SK-N-SH (cell line): ENCODE data around the gene TTC7B. TPM values are rescaled to one million over a fixed set of nuclear protein-coding genes. Genes with fewer than 3 reads are reported as not detected.

Source experiments
- CTCF ChIA-PET: fragments of 300-600, 350-600 bp; formaldehyde crosslinking; extraction: SDS; loops from one replicate; lab custom pipeline; 2021; lab: Yijun Ruan, JAX
- POLR2A ChIA-PET: fragments of 350-600 bp; sonication (Branson Sonifier 250); formaldehyde crosslinking; extraction: SDS; loops from one replicate; lab custom pipeline; 2020; ENCODE audit warnings: antibody characterized with exemption, inconsistent platforms; lab: Yijun Ruan, JAX
- DNase-seq: peaks from one replicate; pipeline ENCODE4 v3.0.0; 2012
- H2AFZ ChIP-seq: fragments of 200-600 bp; sonication (generic); 2 replicates; pipeline ENCODE4 v1.8.1; 2016; ENCODE audit warnings: antibody characterized with exemption, mild to moderate bottlenecking, low read depth
- H3F3A ChIP-seq: fragments of 200-600 bp; sonication (generic); replicated peaks from 2 replicates; pipeline ENCODE3; 2016; ENCODE audit warnings: antibody characterized with exemption, mild to moderate bottlenecking; ENCODE audit not compliant: insufficient read depth
- H3K27ac ChIP-seq, 2 experiments: fragments of 200-500 bp in 1 of 2; fragments of 200-600 bp in 1 of 2; sonication (Bioruptor generic) in 1 of 2; sonication (generic), shearing (Covaris generic) in 1 of 2; 2 replicates each; pipeline versions ENCODE4 v1.5.1 to v1.6.1; 2014 to 2016; ENCODE audit warnings: low read depth in 2 of 2, inconsistent platforms in 1 of 2, low read length in 1 of 2, mild to moderate bottlenecking in 1 of 2, mixed read lengths in 1 of 2
- H3K27me3 ChIP-seq: fragments of 200-600 bp; sonication (generic), shearing (Covaris generic); 2 replicates; pipeline ENCODE4 v1.6.1; 2016; ENCODE audit warnings: mixed run types; ENCODE audit not compliant: insufficient read depth
- H3K36me3 ChIP-seq, 2 experiments: fragments of 200-500 bp in 1 of 2; fragments of 200-600 bp in 1 of 2; sonication (Bioruptor generic) in 1 of 2; sonication (generic) in 1 of 2; replicated peaks in 1 of 2; 2 replicates each; pipeline versions ENCODE3 to v1.5.1; 2014 to 2016; ENCODE audit warnings: low read length in 1 of 2, mild to moderate bottlenecking in 1 of 2; ENCODE audit not compliant: insufficient read depth in 2 of 2, control insufficient read depth in 1 of 2
- H3K4me1 ChIP-seq, 2 experiments: fragments of 200-500 bp in 1 of 2; fragments of 200-600 bp in 1 of 2; sonication (Bioruptor generic) in 1 of 2; sonication (generic), shearing (Covaris generic) in 1 of 2; 2 replicates each; pipeline versions ENCODE4 v1.5.1 to v1.6.1; 2014 to 2016; ENCODE audit warnings: low read depth in 1 of 2, low read length in 1 of 2, mixed run types in 1 of 2; ENCODE audit not compliant: insufficient read depth in 2 of 2, control insufficient read depth in 1 of 2
- H3K4me2 ChIP-seq: fragments of 200-600 bp; sonication (generic), shearing (Covaris generic); 2 replicates; pipeline ENCODE4 v1.6.1; 2017; ENCODE audit warnings: mixed run types
- H3K4me3 ChIP-seq, 2 experiments: fragments of 200-500 bp in 1 of 2; fragments of 200-600 bp in 1 of 2; sonication (Bioruptor generic) in 1 of 2; sonication (generic), shearing (Covaris generic) in 1 of 2; 2 replicates each; pipeline versions ENCODE4 v1.5.1 to v1.8.1; 2014 to 2016; ENCODE audit warnings: low read depth in 2 of 2, inconsistent platforms in 1 of 2, low read length in 1 of 2, mild to moderate bottlenecking in 1 of 2, mixed read lengths in 1 of 2, moderate library complexity in 1 of 2
- H3K79me2 ChIP-seq: fragments of 200-600 bp; sonication (generic); 2 replicates; pipeline ENCODE4 v1.8.1; 2017; ENCODE audit warnings: mild to moderate bottlenecking; ENCODE audit not compliant: insufficient read depth
- H3K9ac ChIP-seq: fragments of 200-600 bp; sonication (generic); 2 replicates; pipeline ENCODE4 v1.6.1; 2017; ENCODE audit warnings: mixed run types
- H3K9me2 ChIP-seq: fragments of 200-600 bp; sonication (generic); 2 replicates; pipeline ENCODE4 v1.6.1; 2017; ENCODE audit warnings: mixed run types
- H3K9me3 ChIP-seq: fragments of 200-600 bp; sonication (generic); 2 replicates; pipeline ENCODE4 v1.6.1; 2017; ENCODE audit warnings: mixed run types, mild to moderate bottlenecking, moderate library complexity
- H4K20me1 ChIP-seq: fragments of 200-600 bp; sonication (generic); 2 replicates; pipeline ENCODE4 v1.6.1; 2017; ENCODE audit warnings: mild to moderate bottlenecking, mixed run types; ENCODE audit not compliant: insufficient read depth
- CHD2 ChIP-seq: fragments of 150-350 bp; IDR thresholded peaks from 2 replicates; pipeline ENCODE4 v1.6.1; 2018; ENCODE audit warnings: low read length; ENCODE audit not compliant: partially characterized antibody
- ELF1 ChIP-seq: IDR thresholded peaks from 2 replicates; pipeline ENCODE4 v1.4.0; 2012
- EZH2phosphoT487 ChIP-seq: fragments of 200-600 bp; sonication (generic); IDR thresholded peaks from 2 replicates; pipeline ENCODE4 v1.6.1; 2017; ENCODE audit warnings: low read depth, mixed run types, mild to moderate bottlenecking, antibody characterized with exemption, moderate library complexity, borderline replicate concordance
- FOSL2 ChIP-seq: IDR thresholded peaks from 2 replicates; pipeline ENCODE4 v1.4.0; 2012; ENCODE audit warnings: low read depth, mild to moderate bottlenecking, moderate library complexity, borderline replicate concordance
- FOXJ3 ChIP-seq: sonication (generic); formaldehyde crosslinking; IDR thresholded peaks from 2 replicates; pipeline ENCODE4 v1.5.1; 2020; ENCODE audit warnings: mild to moderate bottlenecking, missing genetic modification reagents
- FOXM1 ChIP-seq: IDR thresholded peaks from 2 replicates; pipeline ENCODE4 v1.4.0; 2012; ENCODE audit warnings: low read depth, mild to moderate bottlenecking
- GABPA ChIP-seq: IDR thresholded peaks from 2 replicates; pipeline ENCODE4 v1.4.0; 2012; ENCODE audit warnings: low read depth, mild to moderate bottlenecking
- GATA2 ChIP-seq: sonication (generic); formaldehyde crosslinking; IDR thresholded peaks from 2 replicates; pipeline ENCODE4 v1.5.0; 2020; ENCODE audit warnings: mild to moderate bottlenecking, missing genetic modification reagents
- MEF2A ChIP-seq: IDR thresholded peaks from 2 replicates; pipeline ENCODE4 v1.4.0; 2012; ENCODE audit warnings: low read depth, borderline replicate concordance
- MXI1 ChIP-seq: IDR thresholded peaks from 2 replicates; pipeline ENCODE4 v1.6.1; 2012; ENCODE audit warnings: mild to moderate bottlenecking, low read depth, low read length, improper control_type of control experiment
- NFIC ChIP-seq: IDR thresholded peaks from 2 replicates; pipeline ENCODE4 v1.4.0; 2012; ENCODE audit warnings: borderline replicate concordance
- NRF1 ChIP-seq: IDR thresholded peaks from 2 replicates; pipeline ENCODE4 v1.6.1; 2012; ENCODE audit warnings: low read depth, mild to moderate bottlenecking, low read length
- POLR2AphosphoS5 ChIP-seq: IDR thresholded peaks from 2 replicates; pipeline ENCODE4 v1.6.1; 2012; ENCODE audit warnings: low read depth, low read length
- RAD21 ChIP-seq: IDR thresholded peaks from 2 replicates; pipeline ENCODE4 v1.6.1; 2012; ENCODE audit warnings: mild to moderate bottlenecking, low read length
- RCOR1 ChIP-seq: fragments of 150-350 bp; IDR thresholded peaks from 2 replicates; pipeline ENCODE4 v1.6.1; 2017; ENCODE audit warnings: antibody characterized with exemption, low read length
- RFX5 ChIP-seq: IDR thresholded peaks from 2 replicates; pipeline ENCODE4 v1.6.1; 2012; ENCODE audit warnings: mild to moderate bottlenecking, improper control_type of control experiment, low read length
- RXRA ChIP-seq: IDR thresholded peaks from 2 replicates; pipeline ENCODE4 v1.4.0; 2012; ENCODE audit warnings: low read depth, mild to moderate bottlenecking, borderline replicate concordance
- SIN3A ChIP-seq: IDR thresholded peaks from 2 replicates; pipeline ENCODE4 v1.6.1; 2012; ENCODE audit warnings: low read depth, mild to moderate bottlenecking, low read length, moderate library complexity, borderline replicate concordance
- TAF1 ChIP-seq: IDR thresholded peaks from 2 replicates; pipeline ENCODE4 v1.6.1; 2012; ENCODE audit warnings: low read depth, mild to moderate bottlenecking, low read length, moderate library complexity, borderline replicate concordance
- TCF12 ChIP-seq: IDR thresholded peaks from 2 replicates; pipeline ENCODE4 v1.4.0; 2012
- TEAD4 ChIP-seq: IDR thresholded peaks from 2 replicates; pipeline ENCODE4 v1.4.0; 2012; ENCODE audit warnings: mild to moderate bottlenecking, borderline replicate concordance; ENCODE audit not compliant: insufficient read depth
- YY1 ChIP-seq: IDR thresholded peaks from 2 replicates; pipeline ENCODE4 v1.4.0; 2012; ENCODE audit warnings: low read depth, mild to moderate bottlenecking
- WGBS: methylation state at CpG from one replicate; pipeline ENCODE4 v1.1.6; 2017; ENCODE audit warnings: low lambda C conversion rate; 5-methylcytosine and 5-hydroxymethylcytosine counted together
- polyA plus RNA-seq, 3 experiments: library from polyadenylated mRNA; depleted of rRNA; stranded (reverse); fragments of >200 nt; gene quantifications; 2 replicates each; pipeline ENCODE4 v1.2.3, GENCODE V29; 2012
- TF ChIP-seq, protein P1 (sequence below): IDR thresholded peaks from 2 replicates; pipeline ENCODE4; 2012
- TF ChIP-seq, protein P2 (sequence below): fragments of 150-350 bp; IDR thresholded peaks from 2 replicates; pipeline ENCODE4 v1.6.1; 2017; ENCODE audit warnings: antibody characterized with exemption, low read length, low read depth, borderline replicate concordance
- TF ChIP-seq, protein P3 (sequence below): IDR thresholded peaks from 2 replicates; pipeline ENCODE4 v1.6.1; 2012; ENCODE audit warnings: mild to moderate bottlenecking, low read depth, low read length, moderate library complexity
- TF ChIP-seq, protein P4 (sequence below): IDR thresholded peaks from 2 replicates; pipeline ENCODE4 v1.4.0; 2012; ENCODE audit warnings: low read depth
- TF ChIP-seq, protein P5 (sequence below): fragments of 150-350 bp; IDR thresholded peaks from 2 replicates; pipeline ENCODE4 v1.6.1; 2016; ENCODE audit warnings: mild to moderate bottlenecking, low read depth, low read length

Gene TTC7B
- polyA plus RNA-seq, 1 of the 3 experiments (the other 2 are of a cell fraction), result 43.1 TPM

DNA sequence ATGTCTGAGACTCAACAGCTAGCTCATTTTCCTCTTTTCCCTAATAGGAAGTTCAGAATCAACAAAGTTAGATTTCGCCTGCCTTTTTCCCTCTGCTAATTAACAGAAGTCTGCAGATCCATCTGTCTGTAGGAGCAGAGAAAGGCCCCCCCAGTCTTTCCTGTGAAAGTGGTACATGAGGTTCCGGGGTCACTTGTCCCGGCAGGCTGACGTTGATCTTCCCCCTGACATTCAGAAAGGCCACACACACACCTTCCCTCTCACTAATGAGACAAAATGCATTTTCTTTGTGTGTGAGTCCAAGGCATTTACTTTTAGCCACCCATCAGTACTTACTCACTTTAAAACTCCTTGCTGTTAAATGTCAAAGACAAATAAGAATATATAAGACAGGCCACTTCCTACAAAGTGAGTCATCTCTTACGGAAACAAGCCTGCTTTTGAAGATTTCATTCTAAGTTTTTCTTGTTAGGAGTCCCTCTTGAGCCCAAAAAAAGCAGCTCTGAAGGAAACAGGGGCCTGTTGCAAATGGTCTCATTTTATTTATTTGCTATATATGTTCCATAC lies 138.7 kb downstream of the TTC7B start:
- Histone ChIP-seq H3F3A (peaks cover 31% of the 10 kb centered on the region), H3K4me3 (0 out of 4 replicates have a peak overlapping the region, but pooled peaks of 1 of the 2 experiments have one; percentile 34), H3K79me2 (no peaks in the 10 kb centered on the region), H3K27me3 (no peaks in the 10 kb centered on the region), H3K27ac (peak overlapping the region; percentile 93 to 97; a peak in 3 of 4 replicates), H3K9ac (peak overlapping the region; percentile 39), H2AFZ (peak overlapping the region; percentile 22; the same call in 1 of the 2 replicates), H3K36me3 (peaks cover 6 to 7% of the 10 kb centered on the region in 2 experiments), H3K9me2 (no peaks in the 10 kb centered on the region), H3K9me3 (no peaks in the 10 kb centered on the region), H3K4me2 (peak overlapping the region; percentile 72), H3K4me1 (peaks cover 39 to 40% of the 10 kb centered on the region in 2 experiments), H4K20me1 (no peaks in the 10 kb centered on the region)
- WGBS, result 34% methylated on average over 5 of the region's 5 CpGs
- ChIA-PET POLR2A (no interaction called here), CTCF (no interaction called here)
- DNase-seq, result no peak
- TF ChIP-seq, protein P1, sequence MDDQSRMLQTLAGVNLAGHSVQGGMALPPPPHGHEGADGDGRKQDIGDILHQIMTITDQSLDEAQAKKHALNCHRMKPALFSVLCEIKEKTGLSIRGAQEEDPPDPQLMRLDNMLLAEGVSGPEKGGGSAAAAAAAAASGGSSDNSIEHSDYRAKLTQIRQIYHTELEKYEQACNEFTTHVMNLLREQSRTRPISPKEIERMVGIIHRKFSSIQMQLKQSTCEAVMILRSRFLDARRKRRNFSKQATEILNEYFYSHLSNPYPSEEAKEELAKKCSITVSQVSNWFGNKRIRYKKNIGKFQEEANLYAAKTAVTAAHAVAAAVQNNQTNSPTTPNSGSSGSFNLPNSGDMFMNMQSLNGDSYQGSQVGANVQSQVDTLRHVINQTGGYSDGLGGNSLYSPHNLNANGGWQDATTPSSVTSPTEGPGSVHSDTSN, result peak; percentile 96
- no peak; the same call in 1 of the 2 replicates for TF ChIP-seq GABPA
- TF ChIP-seq RFX5, result no peak
- TF ChIP-seq, protein P2, sequence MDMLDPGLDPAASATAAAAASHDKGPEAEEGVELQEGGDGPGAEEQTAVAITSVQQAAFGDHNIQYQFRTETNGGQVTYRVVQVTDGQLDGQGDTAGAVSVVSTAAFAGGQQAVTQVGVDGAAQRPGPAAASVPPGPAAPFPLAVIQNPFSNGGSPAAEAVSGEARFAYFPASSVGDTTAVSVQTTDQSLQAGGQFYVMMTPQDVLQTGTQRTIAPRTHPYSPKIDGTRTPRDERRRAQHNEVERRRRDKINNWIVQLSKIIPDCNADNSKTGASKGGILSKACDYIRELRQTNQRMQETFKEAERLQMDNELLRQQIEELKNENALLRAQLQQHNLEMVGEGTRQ, result no peak
- TF ChIP-seq RXRA, result peak; percentile 63; the same call in 1 of the 2 replicates
- TF ChIP-seq TCF12, result peak; percentile 99
- TF ChIP-seq GATA2 (CRISPR knock-in tag), result no peak
- peak; percentile 95 for TF ChIP-seq FOSL2
- TF ChIP-seq MXI1, result peak; percentile 42; the same call in 1 of the 2 replicates
- TF ChIP-seq, protein P3, sequence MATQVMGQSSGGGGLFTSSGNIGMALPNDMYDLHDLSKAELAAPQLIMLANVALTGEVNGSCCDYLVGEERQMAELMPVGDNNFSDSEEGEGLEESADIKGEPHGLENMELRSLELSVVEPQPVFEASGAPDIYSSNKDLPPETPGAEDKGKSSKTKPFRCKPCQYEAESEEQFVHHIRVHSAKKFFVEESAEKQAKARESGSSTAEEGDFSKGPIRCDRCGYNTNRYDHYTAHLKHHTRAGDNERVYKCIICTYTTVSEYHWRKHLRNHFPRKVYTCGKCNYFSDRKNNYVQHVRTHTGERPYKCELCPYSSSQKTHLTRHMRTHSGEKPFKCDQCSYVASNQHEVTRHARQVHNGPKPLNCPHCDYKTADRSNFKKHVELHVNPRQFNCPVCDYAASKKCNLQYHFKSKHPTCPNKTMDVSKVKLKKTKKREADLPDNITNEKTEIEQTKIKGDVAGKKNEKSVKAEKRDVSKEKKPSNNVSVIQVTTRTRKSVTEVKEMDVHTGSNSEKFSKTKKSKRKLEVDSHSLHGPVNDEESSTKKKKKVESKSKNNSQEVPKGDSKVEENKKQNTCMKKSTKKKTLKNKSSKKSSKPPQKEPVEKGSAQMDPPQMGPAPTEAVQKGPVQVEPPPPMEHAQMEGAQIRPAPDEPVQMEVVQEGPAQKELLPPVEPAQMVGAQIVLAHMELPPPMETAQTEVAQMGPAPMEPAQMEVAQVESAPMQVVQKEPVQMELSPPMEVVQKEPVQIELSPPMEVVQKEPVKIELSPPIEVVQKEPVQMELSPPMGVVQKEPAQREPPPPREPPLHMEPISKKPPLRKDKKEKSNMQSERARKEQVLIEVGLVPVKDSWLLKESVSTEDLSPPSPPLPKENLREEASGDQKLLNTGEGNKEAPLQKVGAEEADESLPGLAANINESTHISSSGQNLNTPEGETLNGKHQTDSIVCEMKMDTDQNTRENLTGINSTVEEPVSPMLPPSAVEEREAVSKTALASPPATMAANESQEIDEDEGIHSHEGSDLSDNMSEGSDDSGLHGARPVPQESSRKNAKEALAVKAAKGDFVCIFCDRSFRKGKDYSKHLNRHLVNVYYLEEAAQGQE, result no peak
- no peak for TF ChIP-seq RCOR1
- peak; percentile 59; the same call in 1 of the 2 replicates for TF ChIP-seq SIN3A
- TF ChIP-seq RAD21, result no peak
- TF ChIP-seq, protein P4, sequence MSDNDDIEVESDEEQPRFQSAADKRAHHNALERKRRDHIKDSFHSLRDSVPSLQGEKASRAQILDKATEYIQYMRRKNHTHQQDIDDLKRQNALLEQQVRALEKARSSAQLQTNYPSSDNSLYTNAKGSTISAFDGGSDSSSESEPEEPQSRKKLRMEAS, result no peak; the same call in 1 of the 2 replicates
- no peak for TF ChIP-seq YY1
- TF ChIP-seq POLR2AphosphoS5, result peak; percentile 81; the same call in 1 of the 2 replicates
- peak; percentile 60; the same call in 1 of the 2 replicates for TF ChIP-seq NFIC
- TF ChIP-seq TAF1, result no peak
- TF ChIP-seq MEF2A, result peak; percentile 83; the same call in 1 of the 2 replicates
- TF ChIP-seq TEAD4, result peak; percentile 68; the same call in 1 of the 2 replicates
- TF ChIP-seq CHD2, result no peak
- TF ChIP-seq, protein P5, sequence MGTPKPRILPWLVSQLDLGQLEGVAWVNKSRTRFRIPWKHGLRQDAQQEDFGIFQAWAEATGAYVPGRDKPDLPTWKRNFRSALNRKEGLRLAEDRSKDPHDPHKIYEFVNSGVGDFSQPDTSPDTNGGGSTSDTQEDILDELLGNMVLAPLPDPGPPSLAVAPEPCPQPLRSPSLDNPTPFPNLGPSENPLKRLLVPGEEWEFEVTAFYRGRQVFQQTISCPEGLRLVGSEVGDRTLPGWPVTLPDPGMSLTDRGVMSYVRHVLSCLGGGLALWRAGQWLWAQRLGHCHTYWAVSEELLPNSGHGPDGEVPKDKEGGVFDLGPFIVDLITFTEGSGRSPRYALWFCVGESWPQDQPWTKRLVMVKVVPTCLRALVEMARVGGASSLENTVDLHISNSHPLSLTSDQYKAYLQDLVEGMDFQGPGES, result no peak
- no peak for TF ChIP-seq EZH2phosphoT487
- TF ChIP-seq NRF1, result no peak
- peak; percentile 89 for TF ChIP-seq FOXM1
- no peak for TF ChIP-seq ELF1
- TF ChIP-seq FOXJ3 (CRISPR knock-in tag), result no peak
